Hepatocyte (in vitro differentiated cells): ENCODE measurements around the gene ZBTB4.

Experiments used
- CTCF ChIP-seq: fragments of 200-600 bp; sonication (generic); IDR thresholded peaks from 2 replicates; pipeline ENCODE4 v1.5.1; 2016; ENCODE audit warnings: antibody characterized with exemption, mild to moderate bottlenecking; ENCODE audit not compliant: poor library complexity
- EZH2 ChIP-seq: fragments of 200-600 bp; sonication (generic); IDR thresholded peaks from 2 replicates; pipeline ENCODE4 v1.6.1; 2016; ENCODE audit warnings: antibody characterized with exemption, mild to moderate bottlenecking, borderline replicate concordance

GRCh38 chr17:7493941-7494340 is 14.5 kb upstream of the ZBTB4 start:
- no peak for TF ChIP-seq CTCF
- TF ChIP-seq EZH2, result no peak
